ENCODE measurements around the gene DRC7.
"Not testable (repeated sequence)": the region's sequence is repeated elsewhere in the genome, so short reads cannot be mapped to it uniquely, and the experiment has no call there.

The DRC7 gene

DNA sequence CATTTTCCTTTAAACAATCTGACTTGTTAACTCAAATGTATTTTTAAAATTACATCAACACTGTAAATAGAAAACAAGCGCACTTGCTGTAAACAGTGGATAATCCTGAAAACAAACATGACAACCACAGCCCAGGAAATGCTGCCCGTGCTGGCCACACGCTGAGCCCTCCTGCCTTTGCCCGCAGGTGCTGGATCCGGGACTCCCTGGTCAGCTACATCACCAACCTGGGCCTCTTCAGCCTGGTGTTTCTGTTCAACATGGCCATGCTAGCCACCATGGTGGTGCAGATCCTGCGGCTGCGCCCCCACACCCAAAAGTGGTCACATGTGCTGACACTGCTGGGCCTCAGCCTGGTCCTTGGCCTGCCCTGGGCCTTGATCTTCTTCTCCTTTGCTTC is 33.1 kb upstream of the DRC7 start:
- no peak for DNase-seq

DNA sequence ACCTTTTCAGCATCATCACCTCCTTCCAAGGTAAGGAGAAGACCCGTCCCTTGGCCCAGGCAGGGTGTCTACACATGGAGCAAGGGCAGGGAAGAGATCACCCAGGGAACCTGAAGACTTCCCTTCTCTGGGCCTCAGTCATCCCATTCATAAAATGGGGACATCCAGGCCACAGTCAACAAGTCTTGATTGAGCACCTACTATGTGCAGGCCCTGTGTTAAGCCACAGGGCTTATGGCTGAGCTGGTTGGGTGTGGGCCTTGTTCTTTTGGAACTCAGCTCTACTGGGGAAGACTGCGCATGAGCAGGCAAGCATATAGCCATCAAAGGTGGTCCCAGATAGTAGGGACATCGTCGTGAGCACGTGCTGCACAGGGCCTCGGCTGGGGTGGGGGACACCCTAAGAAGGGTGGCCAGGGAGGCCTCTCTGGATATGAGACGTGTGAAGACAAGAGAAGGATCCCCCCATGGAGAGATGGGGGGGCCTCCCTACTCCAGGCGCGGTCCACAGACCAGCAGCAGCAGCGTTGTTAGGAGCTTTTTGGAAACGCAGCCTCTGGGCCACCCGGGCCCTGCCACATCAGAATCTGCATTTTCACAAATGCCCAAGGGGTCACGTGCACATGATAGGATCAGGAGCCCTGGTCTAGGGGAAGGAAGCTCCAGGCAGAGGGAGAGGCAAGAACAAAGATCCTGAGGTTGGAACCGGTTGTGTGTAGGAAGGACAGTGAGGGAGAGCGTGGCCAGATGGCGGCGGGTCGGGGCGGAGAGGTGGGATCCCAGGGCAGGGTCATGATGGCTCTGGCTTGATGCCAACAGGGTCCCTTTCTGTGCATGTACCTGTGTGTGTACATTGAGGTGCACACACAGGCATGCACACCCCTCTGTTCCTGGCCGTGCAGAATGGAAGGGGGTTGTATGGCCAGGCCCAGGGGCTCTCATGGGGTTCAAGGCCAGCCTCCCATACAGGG is 32.4 kb upstream of the DRC7 start:
- no peak for DNase-seq

DNA sequence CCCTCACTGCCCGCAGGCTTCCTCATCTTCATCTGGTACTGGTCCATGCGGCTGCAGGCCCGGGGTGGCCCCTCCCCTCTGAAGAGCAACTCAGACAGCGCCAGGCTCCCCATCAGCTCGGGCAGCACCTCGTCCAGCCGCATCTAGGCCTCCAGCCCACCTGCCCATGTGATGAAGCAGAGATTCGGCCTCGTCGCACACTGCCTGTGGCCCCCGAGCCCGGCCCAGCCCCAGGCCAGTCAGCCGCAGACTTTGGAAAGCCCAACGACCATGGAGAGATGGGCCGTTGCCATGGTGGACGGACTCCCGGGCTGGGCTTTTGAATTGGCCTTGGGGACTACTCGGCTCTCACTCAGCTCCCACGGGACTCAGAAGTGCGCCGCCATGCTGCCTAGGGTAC is 31.2 kb upstream of the DRC7 start:
- DNase-seq, result no peak

DNA sequence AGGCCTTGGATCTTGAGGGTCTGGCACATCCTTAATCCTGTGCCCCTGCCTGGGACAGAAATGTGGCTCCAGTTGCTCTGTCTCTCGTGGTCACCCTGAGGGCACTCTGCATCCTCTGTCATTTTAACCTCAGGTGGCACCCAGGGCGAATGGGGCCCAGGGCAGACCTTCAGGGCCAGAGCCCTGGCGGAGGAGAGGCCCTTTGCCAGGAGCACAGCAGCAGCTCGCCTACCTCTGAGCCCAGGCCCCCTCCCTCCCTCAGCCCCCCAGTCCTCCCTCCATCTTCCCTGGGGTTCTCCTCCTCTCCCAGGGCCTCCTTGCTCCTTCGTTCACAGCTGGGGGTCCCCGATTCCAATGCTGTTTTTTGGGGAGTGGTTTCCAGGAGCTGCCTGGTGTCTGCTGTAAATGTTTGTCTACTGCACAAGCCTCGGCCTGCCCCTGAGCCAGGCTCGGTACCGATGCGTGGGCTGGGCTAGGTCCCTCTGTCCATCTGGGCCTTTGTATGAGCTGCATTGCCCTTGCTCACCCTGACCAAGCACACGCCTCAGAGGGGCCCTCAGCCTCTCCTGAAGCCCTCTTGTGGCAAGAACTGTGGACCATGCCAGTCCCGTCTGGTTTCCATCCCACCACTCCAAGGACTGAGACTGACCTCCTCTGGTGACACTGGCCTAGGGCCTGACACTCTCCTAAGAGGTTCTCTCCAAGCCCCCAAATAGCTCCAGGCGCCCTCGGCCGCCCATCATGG is 30.5 kb upstream of the DRC7 start:
- no peak for DNase-seq

DNA sequence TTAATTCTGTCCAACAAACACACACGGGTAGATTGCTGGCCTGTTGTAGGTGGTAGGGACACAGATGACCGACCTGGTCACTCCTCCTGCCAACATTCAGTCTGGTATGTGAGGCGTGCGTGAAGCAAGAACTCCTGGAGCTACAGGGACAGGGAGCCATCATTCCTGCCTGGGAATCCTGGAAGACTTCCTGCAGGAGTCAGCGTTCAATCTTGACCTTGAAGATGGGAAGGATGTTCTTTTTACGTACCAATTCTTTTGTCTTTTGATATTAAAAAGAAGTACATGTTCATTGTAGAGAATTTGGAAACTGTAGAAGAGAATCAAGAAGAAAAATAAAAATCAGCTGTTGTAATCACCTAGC is 30.0 kb upstream of the DRC7 start:
- DNase-seq, result no peak

DNA sequence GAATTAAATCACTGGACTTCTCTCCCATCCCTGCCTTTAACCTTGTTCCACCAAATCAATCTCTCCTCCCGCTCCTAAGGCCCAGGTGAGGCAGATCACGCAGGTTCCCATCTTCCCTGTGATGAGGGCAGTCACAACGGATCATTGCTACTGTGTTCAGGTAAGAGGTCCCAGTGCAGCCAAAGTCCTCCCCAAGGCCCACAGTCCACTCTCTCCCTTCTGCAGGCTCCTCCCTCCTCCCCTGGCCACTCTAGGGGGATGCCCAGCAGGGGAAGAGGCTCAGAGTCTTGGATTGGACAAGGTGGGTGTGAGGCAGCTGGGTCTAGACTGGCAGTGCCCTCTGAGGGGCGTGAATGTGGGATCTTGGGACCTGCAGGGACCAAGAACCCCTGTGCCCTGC is 29.1 kb upstream of the DRC7 start:
- DNase-seq, result no peak

DNA sequence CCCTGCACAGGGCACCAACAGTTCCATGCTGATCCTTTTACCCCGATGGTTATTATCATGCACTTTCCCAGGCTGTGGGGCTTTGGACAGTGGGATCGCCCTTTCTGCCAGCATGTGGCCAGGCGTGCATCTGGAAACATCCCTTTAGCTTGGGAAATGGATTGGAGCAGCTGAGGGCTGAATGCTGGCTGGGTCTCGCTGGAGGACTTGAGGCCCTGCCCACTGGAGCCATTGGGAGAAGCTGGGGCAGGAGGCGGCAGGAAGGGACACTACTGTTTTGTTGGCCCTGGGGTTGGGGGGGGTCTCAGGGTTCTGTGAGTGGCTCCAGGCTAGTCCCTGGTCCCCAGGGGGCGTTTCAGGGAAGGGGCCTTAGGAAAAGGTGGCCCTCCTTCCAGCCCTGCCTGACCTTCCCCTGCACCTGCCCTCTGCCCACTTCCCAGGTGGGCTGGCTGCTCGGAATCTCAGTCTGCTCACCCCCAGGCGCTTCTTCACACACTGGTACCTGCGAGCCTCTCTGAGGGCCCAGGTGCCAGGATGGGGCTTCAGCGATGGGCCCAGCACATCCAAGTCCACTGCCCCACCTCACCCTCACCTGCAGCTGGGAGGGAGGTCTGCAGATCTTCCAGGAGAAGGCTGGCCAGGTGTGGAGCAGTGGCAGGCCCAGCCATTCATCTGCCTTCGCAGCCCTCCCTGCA is 28.1 kb upstream of the DRC7 start:
- DNase-seq, result no peak

DNA sequence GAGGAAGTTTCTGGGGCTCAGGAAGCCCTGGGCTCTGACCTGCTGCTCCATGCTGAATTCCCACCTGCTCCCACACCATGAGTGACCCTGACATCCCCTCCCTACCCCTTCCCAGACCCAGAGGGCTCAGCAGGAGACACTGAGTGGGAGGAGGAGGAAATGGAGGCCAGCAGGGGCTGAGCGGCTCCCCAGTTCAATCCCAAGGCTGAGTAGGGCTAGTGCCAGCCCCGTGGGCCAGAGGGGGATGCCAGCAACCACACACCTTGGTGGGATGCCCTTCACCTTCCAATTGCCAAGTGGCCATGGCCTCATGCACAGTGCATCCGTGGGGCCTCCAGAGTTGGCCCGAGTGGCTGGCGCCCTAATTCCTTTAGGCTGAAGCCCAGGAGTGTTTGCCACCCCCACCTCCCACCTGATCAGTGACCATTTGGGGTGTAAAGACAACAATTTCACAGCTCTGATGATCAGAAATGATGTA is 27.5 kb upstream of the DRC7 start:
- DNase-seq, result no peak

DNA sequence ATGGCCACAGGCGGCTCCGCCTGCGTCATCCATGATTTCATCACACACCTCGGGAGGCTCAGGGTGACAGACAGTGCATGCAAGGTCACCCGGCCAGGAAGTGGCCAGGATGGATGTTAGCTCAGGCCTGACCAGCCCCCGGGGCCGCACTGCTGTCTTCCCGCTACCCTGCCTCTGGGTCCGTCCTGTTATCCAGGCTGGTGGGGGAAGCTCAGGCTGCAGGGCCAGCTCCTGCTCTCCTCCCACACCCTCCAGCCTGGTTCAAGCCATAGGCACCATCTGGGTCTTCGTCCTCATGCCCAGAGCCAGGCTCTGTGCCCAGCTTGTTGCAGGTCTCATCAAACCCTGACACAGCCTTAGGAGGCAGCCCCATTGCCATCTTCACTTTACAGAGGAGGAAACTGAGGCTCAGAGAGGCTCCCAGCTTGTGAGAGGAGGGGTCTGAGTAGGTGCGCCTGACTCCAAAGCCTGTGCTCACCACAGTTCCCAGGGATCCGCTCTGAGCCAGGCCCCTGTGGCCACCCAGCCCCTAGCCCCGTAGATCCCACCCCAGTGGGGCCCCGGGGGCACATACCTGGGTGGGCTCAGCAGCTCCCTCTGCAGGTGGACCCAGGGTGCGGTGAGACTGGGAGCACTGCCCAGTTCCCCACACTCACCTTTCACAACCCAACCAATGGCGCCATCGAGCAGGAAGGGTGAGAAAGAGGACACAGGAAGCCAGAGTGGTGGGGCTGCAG is 26.9 kb upstream of the DRC7 start:
- no peak for DNase-seq

DNA sequence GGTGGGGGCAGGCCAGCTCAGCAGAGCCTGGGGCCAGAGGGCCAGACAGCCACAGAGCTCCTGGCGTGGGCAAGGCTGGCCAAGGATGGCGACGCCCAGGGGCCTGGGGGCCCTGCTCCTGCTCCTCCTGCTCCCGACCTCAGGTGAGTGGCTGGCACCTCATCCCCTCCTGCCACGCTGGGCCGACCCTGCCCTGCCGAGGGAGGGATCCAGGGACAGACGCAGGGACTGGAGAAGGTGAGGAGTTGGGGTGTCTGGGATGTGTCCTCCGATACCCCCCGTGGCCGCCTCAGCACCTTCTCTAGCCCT is 26.4 kb upstream of the DRC7 start, which contains the start of gene ADGRG3:
ADGRG3 (plus strand) TSS at position 44 of the 309 bp plus-strand sequence; CDS start at position 86, 42 bp downstream.
- DNase-seq, result no peak

DNA sequence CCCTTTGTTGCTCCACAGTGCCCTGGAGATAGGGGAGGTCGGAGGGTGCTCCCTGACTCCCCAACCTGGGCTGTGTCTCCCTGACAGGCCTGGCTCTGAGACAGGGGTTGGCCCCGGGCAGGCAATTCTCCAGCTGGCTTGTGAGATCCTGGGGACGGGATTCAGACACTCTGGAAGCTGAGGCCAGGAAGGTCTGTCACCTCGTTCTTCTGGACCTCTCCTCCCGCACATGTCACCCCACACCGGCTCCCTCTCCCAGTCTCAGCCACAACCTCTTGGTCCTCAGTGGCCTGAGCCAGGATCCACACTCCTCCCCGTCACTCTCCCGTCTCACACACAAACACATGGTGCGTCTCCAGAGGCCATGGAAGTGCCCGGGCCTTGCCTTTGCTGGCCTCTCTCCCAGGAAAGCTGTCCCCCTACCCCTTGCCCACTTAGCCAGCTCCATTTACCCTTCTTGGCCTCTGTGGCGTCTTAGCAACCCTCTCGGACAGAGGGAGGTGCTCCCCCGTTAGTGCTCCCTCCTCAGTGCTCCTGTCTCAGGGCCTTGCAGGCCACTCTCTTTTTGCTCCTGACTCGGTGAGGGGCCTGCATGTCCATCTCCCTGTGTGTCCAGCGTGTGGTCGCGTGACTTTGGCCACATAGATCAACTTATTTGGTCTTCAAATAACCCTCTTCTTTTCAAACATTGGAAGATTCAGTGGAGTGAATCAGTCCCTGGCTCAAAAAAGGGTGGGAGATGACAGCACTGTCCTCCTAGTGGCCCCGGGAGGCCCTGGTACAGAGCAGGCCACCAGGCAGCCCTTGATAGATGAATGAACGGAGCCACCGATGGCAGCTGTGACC is 25.8 kb upstream of the DRC7 start:
- DNase-seq, result no peak

DNA sequence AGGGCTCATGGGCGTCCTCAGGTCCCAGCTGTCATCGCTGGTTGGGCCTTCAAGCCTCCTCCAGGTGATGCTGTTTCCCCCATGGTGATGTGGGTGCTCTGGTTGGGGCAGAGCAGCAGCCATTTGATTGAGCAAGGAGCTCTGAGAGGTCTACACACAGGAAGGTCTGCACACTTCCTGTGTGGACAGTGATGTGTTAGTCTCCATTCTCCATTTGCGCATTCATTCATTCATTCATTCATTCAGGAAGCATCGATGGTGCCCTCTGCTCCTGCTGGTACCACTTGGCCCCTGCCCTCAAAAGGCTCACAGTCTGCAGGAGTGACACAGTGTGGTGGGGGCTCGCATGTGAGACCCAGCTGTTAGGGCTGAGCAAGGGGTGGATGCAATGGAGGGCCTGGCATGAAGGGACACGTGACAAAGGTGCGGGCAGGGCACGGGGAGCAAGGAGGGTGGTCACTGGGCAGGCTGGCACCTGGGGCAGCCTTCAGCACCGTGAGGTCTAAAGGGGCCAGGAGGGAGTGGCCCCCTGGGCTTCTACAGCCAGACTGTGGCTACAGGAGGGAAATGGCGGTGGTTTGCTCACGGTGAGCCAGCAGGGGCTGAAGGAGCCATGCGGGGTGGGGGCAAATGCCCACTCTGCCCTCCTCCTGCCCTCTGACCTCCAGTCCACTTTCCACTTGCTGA is 25.0 kb upstream of the DRC7 start:
- no peak for DNase-seq

DNA sequence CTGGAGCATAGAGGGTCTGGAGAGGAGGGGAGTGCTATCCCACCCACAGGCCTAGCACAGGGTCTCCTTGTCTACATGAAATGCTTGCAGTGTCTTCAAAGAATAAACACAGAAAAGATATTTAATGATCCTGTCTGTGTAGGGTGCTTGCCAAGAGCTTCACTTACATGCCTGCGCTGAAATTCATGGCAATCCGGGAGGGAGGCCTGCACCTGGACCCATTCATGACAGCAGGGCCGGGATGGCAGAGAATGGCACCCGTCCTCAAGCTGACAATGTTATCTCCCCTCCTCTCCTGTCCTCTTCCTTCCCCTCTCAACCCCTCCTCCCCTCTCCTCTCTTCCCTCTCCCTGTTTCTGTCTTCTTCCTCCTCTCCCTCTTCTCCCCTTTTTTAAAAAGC is 24.4 kb upstream of the DRC7 start:
- no peak for DNase-seq

DNA sequence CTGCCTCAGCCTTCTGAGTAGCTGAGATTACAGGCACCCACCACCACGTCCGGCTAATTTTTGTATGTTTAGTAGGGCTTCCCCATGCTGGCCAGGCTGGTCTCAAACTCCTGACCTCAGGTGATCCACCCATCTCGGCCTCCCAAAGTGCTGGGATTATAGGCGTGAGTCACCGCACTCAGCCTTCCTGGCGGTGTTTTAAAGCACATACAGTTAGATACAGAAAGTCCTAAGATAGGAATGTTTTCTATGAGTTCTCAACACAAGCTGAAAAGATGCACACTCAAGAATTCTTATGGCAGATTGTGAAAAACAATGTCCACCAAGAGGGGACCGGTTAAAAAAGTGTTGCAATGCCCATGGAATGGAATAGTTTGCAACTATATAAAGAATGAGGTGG is 23.2 kb upstream of the DRC7 start:
- not testable (repeated sequence) for DNase-seq

DNA sequence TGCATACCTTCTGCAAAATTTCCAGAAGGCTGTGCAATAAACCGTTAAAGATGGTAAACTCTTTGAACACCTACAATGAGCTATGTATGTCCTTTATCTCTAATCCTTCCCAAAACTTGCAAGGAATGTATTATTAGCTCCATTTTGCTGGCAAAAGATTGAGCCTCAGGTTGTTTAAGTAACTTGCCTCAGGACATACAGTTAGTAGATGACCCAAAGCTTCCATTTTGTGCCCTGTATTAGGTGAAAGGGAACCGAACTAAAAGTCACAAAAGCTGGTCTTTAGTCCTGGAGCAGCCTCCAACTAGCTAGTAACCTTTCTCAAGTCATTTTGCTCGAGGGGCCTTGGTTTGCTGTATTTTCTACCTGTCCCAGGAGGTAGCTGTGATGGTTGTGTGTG is 22.2 kb upstream of the DRC7 start:
- DNase-seq, result no peak

DNA sequence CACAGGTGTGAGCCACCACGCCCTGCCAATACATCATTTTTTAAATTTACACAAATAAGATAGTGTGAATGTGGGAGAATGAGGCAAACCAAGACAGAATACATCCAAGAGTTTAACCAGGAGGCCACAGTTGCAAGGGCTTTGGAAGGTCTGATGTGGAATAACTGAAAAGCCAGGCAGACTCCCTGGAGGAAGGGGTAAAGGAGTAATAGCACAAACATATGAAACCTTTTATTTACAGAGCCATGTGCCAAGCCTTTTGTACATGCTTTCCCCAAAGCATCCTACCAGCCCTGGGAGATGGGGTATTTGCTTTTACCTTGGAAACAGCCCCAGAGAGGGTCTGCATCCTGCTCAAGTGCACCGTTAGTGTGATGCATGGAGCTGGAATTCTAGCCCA is 21.8 kb upstream of the DRC7 start:
- no peak for DNase-seq

DNA sequence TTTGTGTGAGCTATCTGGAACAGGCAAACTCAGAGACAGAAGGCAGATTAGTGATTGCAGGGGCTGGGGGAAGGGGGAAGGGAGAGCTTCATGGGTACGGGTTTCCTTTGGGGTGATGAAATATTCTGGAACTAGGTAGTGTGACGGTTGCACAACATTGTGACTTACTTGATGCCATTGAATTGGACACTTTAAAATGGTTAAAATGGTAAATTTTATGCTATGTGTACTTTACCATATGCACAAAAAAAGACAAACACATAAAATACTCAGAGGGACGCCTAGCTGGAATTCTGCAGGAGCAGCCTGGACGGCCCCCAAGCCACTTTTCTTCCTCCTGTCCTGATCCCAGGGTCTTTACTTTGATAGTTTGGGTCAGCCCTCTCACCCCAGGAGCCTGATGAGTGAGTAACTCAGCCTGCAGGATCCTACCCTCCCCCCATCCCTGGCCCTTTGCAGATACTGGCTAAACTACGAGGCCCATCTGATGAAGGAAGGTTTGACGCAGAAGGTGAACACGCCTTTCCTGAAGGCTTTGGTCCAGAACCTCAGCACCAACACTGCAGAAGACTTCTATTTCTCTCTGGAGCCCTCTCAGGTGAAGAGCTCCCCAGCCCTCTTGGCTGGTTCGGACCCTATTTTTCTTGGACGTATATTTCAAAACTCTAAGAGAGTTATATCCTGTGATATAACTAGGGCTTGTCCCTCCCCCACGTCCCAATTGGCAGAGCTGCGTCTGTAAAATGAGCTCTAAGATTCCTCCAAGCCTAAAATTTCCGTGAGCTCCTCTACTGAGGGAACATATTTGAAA is 18.7 kb upstream of the DRC7 start:
- DNase-seq, result no peak

DNA sequence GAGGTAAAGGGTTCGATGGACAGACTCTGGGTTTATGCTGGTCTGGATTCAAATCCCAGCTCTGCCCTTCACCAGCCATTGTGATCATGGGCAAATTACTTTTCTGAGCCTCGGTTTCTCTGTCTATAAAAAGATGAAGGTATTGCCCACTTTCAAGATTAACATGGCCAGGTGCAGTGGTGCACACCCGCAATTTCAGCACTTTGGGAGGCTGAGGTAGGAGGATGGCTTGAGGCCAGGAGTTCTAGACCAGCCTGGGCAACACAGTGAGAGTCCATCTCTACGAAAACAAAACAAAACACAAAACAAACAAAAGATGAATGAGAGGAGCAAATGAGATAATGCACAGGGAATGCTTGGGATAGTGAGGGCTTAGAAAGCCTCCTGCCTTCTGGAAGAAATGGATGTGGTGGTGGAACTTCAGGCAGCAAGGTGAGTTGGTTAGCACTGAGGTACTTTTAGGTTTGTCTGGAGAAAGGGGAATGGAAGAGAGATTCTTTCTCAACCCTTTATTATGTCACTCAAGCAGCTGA is 18.0 kb upstream of the DRC7 start:
- no peak for DNase-seq

DNA sequence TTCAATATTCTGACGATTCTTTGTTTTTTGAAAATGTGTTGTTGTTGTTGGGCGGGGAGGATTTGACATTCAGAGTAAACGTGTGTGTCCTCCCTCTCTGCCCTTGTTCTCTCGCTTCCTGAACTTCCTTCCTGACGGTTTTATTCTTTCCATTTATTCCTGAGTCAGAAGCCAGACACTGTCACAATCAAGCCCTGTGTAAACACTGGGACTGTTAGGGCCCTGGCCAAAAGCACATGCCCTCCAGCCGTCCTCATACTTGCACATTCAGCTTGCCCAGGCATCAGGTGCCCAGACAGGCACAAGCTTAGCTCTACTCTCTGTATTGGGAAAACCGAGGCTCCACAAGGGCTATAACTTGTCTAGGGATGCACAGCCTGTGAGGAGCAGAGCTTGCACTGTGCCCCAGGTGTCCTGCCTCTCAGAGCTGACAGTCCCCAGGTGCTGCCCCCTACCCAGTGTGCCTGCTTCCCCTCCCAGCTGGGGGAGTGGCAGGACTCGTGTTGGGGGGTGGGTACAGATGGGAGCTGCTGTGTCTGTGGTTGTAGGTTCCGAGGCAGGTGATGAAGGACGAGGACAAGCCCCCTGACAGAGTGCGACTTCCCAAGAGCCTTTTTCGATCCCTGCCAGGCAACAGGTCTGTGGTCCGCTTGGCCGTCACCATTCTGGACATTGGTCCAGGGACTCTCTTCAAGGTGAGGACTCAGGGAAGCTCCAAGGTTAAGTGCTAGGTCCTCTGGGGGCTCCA is 16.8 kb upstream of the DRC7 start:
- no peak for DNase-seq

Measured in NCI-H1694 (cell line).